ENCODE data around the gene MLST8.

The MLST8 gene

GRCh38 chr16:2209258-2210008 is 4.2 kb downstream of the MLST8 start:
- no peak for DNase-seq

DNA sequence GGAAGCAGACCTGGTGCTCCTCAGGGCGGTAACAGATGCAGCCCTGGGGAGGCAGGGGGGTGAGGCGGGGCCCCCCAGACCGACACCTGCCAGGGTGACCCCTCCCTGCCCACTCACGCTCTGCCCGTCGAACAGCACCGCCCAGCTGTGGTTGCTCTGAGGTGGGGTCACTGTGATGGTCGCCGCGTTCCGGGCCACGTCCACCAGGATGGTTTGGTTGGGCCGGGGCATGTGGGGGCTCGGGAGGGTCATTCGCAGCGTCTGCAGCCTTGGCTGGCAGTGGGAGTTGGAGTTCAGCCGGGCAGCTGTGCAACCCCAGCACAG is 4.7 kb downstream of the MLST8 start:
- no peak for DNase-seq

DNA sequence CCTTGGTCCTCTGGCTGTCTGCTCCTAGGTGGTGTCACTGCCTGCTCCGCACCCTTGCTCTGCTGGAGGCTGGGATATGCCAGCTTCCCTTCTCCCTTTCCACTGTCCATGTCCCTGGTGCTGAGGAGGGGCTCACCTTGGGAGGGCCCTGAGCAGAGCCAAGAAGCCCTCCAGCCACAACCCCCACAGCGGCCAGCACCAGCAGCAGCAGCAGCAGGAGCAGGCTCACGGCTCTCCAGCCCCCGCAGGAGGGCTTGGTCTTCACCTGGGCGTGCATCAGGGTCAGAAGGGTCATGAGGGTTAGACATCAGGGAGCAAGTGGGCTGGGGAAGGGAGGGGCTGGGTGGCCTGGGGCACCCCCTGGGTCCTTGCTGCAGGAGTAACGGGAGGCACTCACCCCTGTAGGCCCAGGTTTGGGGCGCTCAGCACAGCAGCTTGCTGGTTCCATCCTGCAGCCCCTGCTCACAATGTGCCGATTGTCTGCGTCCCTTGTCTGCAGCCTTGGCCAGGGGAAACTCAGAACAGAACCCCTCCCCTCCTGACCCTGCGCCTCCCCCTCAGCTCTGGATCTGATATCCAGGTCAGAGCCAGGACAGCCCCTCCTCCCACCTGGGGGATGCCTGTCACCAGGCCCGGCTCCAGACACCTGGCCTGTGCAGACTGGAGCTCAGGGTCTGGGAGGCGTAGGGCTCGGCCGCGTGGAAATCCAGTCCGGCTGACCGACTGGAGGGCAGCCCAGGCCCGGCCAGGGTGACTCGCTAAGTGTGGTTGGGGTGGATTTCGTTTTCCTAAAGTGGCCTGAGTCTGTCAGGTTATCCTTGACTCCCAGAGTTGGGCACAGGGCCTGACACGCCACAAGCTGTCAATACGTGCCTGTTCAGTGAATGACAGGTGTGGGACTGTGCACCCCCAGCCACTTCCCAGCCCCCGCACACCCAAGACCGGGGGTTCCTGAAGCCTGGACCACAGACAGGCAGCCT is 5.4 kb downstream of the MLST8 start, which contains the start of gene BRICD5:
TSS of gene BRICD5 (minus strand) at position 478 of the 980 bp plus-strand sequence. CDS start at position 448, 30 bp downstream.
- DNase-seq, result no peak

DNA sequence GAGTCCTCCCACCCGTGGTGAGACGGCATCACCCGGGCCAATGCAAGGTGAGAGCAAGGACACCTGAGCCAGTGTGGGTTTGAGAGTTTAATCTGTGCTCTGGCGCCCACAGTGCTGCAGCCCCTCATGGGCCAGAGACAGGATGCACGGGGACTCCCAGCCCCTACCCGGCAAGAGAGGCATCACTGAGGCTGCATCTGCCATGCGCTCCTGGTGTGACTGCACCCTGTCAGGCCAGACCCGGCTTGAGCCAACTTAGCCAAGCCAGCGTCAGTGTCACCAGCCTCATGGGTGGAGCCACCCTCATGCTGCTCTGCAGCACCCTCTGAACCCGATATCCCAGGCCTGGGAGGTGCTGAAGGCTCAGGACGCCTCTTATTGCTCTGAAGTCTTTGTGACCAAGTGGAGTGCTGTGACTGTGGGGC is 6.7 kb downstream of the MLST8 start:
- no peak for DNase-seq

GRCh38 chr16:2212362-2213324 is 7.4 kb downstream of the MLST8 start:
- DNase-seq, result peak in 1 of 2 experiments; percentile 7

GRCh38 chr16:2213817-2214718 is 8.8 kb downstream of the MLST8 start:
- no peak for DNase-seq

GRCh38 chr16:2214719-2214968 is 9.4 kb downstream of the MLST8 start, which contains the start of gene PGP:
TSS of gene PGP (minus strand) at chr16:2214840. CDS start at chr16:2214777, 63 bp downstream.
- DNase-seq, result peak in 1 of 2 experiments; percentile 83

- no peak for DNase-seq
Measured at GRCh38 chr16:2216330-2216729, 11.1 kb downstream of the MLST8 start.

DNA sequence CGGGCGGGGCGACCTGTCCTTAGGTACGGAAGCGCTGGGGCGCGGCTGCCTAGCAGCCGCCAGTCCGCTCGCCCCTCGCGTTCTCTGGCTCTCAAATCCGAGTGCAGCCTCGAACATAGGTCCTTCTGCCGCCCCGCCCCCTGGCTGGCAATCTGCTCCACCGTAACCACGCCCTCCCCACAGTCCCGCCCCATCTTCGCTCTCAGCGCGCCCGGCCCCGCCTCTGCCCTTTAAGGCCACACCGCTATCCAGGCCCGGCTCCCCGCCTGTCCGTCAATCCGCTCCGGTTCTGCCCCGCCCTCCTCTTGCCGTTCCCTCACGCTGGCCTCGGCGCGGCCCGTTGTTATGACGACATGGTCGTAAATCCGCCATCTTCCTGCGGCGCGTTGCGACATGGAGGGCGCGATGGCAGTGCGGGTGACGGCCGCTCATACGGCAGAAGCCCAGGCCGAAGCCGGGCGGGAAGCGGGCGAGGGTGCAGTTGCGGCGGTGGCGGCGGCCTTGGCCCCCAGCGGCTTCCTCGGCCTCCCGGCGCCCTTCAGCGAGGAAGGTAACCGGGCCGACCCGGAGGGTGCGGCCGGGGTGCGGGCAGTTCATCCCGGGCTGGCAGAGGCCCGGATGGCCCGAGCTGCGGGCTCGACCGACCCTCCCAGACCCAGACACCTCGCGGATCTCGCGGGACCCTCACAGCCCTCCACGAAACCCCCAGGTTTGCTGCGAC is 18.1 kb downstream of the MLST8 start, which contains the start of gene E4F1:
TSS of gene E4F1 (plus strand) at position 371 of the 721 bp plus-strand sequence. CDS start at position 394, 23 bp downstream.
- DNase-seq, result peak; percentile 92 to 97

DNA sequence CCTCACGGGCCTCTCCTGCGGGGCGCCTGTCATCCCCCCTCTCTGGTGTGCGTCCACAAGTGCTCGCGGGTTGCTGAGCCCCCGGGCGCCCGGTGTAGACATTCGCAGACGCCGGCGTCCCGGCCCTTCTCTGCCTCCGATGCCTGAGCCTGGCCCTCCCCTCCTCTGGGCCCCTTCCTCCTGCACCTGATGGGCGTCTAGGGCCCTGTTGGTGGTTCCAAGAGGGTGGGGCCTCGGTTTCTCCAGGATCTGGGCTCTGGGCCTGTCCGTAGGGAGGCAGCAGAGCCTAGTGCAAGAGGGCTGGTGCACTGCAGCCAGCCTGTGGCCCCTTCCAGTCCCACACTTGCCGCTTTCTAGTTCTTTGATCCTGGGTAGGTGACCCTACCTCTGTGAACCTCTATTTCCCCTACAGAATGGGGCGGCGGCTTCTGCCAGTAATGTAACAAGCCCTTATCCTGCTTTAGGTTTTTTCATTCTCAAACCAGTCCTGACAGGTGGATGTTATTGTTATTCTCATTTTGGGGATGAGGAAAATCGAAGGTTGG is 18.8 kb downstream of the MLST8 start:
- DNase-seq, result no peak

DNA sequence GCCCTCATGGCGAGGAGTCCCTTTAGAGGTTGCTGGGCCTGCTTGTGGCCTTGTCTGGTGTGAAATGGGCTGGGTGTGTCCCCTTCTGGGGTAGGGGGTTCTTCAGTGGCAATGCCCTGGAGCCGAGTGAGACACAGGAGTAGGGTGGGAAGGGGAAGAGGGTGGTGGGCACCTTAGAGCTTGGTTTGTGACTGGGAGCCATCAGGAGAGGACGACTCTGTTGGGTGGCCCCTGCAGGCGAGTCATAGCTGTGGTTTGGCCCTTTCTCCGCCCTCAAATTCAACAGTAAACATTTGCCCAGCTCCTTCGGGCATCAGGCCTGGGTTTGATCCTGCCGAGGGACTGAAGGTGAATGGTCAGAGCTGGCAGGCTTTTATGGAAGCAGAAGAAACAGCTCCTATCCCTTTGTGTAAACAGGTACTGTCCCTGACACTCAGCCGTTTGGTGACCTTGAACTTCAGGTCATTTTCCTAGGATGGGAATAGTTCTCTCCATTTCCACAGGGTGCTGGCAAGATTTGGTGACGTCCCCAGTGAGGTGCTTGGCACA is 21.1 kb downstream of the MLST8 start:
- DNase-seq, result no peak

GRCh38 chr16:2226918-2227317 is 21.7 kb downstream of the MLST8 start:
- no peak for DNase-seq

- DNase-seq, result no peak
Measured at GRCh38 chr16:2228161-2228824, 23.0 kb downstream of the MLST8 start.

DNA sequence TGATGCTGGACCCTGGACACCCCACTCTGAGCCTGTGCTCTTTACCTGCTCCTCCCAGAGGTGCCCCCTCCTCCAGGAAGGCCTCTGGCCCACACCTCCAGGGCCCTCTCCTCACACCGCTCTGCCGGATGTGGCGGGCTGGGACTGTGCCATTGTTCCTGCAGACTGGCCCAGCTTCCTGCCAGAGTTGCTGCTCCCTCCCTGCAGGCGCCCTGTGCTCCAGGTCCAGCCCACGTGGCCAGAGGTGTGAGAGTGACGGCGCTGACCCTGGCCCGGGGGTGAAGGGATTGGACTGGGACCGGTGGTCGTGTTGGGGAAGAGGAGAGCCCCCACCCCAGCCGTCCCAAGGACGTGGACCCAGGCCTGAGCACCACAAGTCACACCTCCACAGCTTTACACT is 23.8 kb downstream of the MLST8 start:
- no peak for DNase-seq

DNA sequence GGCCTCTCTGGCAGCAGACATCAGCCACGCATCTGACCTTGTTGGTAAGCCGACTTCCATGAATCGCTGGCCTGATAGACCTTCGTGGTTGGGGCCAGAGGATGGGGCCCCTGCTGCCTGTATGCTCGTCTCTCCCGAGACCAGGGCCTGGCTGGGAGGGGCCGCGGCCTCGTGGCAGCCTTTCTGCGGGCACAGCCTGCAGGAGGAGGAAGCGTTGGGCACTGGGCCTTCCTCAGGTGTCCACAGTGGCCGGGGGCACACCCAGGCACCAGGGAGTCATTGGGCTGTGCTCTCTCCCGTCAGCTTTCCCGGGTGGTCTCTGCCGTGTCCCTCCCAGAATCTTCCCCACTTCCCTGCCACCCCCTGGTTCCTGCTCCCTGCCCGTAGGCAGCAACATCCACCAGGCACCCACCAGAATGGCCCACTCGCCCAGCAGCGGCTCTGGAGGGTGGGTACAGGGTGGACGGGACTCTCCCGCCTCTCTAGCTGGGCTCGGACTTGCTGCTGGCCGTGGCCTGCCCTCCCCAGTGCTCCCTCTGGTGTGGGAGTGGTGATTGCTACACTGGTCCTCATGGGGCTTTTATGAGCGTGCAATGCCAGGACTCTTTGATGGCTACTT is 24.5 kb downstream of the MLST8 start:
- no peak for DNase-seq

DNA sequence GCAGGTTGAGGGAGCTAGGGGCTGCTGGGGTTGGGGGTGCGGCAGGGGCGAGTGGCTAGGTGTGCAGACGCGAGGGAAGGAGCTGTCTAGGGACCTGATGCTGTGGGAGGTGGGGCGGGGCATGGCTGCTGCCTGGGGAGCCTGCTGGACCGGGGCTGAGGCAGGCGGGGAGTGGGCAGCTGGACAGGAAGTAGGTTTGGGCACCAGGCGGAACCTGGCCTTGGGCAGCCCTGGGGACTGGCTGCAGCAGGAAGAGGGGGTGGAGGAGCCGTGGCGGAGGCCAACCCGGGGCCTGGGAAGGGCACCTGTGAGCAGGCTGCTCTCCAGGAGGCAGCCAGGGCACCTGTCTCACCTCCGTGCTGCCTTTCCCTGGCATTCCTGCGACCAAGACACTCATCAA is 25.1 kb downstream of the MLST8 start:
- DNase-seq, result no peak

- DNase-seq, result no peak
Measured at GRCh38 chr16:2231016-2231931, 26.0 kb downstream of the MLST8 start.
